ENCODE data around the gene SCG2.

GRCh38 chr2:223626716-223627115, 24.6 kb upstream of the SCG2 start:
- TF ChIP-seq PAX5 (IDR thresholded peaks at IDR 0.05; ENCODE audit: insufficient read depth, low read length, severe bottlenecking) (no peak), POLR2A (IDR thresholded peaks at IDR 0.05; ENCODE audit: low read depth, low read length) (no peak), POLR2AphosphoS5 (IDR thresholded peaks at IDR 0.05; ENCODE audit: low read depth, low read length) (no peak), TAF1 (IDR thresholded peaks at IDR 0.05; ENCODE audit: low read depth, low read length) (no peak), POU2F2 (IDR thresholded peaks at IDR 0.05; ENCODE audit: low read depth, low read length) (no peak)
